Skin of body (tissue), 2 donors: ENCODE results near the gene TMEM237. TPM values are rescaled to one million over a fixed set of nuclear protein-coding genes. Genes with fewer than 3 reads are reported as not detected.
"Not testable (repeated sequence)": the region's sequence is repeated elsewhere in the genome, so short reads cannot be mapped to it uniquely, and the experiment has no call there.

Experiments used
- DNase-seq: peaks from one replicate; lab custom pipeline; 2025; lab: John Stamatoyannopoulos, UW
- total RNA-seq: library from RNA; depleted of rRNA; stranded (reverse); fragments of >200 nt; gene quantifications from one replicate; pipeline ENCODE4 v1.2.3, GENCODE V29; 2014

Gene TMEM237, protein sequence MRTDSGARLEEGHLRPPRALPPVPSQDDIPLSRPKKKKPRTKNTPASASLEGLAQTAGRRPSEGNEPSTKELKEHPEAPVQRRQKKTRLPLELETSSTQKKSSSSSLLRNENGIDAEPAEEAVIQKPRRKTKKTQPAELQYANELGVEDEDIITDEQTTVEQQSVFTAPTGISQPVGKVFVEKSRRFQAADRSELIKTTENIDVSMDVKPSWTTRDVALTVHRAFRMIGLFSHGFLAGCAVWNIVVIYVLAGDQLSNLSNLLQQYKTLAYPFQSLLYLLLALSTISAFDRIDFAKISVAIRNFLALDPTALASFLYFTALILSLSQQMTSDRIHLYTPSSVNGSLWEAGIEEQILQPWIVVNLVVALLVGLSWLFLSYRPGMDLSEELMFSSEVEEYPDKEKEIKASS
- 48.2 TPM for total RNA-seq

DNA sequence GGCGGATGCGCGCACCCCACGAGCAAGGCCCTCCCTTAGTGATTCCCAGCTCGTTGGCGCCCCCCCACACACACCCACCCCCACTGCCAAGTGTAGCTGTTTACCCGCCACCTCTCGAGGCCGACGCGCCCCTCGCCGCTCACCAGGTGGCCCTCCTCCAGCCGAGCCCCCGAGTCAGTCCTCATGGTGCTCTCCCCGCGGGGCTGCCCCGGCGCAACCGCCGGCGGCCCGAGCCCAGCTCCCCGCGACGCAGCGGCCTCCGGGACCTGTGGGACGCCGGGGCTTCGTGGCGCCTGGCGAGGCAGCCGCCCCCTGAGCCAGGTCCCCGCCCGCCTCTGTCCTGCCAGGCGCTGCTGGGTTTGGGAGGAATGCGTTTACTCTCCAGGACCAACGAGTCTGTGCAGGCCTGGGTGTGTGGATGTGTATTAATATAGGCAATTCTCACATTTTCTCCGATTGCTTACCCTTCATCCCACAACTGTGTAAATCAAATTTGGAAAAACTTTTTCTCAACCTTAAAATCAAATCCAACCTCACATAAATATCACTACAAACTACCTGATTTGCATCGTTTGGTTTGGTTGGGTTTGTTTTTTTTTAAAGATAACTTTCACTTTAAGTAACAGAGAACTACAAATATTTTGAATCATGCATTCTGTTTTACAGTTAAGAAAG lies at the start of gene TMEM237:
TMEM237 (minus strand) TSS at position 288 of the 675 bp plus-strand sequence; CDS start at position 185, 103 bp downstream.
- DNase-seq = peak; percentile 23

DNA sequence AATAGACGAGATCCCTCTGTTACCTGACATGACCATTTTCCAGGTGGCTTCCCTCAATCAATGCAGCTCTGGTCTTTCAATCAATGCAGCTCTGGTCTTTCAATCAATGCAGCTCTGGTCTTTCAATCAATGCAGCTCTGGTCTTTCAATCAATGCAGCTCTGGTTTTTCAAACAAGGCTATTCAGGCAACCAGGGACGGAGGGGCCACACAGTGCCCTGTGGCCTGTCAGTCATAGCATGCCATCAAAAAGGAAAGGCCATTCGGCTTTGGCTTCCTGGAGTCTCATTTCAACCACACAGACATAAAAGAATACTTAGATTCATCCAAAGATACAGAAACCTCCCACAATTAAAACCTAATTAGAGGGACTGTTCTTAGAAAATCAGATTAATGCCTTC lies 41.9 kb upstream of the TMEM237 start:
- DNase-seq = no peak

DNA sequence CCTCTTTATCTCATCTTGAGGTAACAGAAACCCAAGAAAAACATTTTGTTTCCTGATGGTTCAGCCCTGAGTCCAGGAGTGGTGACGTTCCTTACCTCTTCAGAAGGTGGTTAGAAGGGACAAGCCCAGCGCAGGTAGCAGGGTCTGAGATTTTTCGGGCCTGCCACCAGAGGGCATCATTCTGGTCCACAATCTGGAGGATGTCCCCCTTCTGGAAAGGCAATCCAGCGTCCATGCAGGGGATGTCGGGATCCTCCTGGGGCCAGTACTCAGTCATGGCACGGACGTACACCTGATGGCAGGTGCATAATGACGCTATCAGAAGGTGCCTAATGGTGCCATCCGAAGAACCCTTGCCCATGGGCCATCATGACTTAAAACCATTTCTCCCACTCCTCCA lies 37.4 kb upstream of the TMEM237 start:
- DNase-seq = no peak

DNA sequence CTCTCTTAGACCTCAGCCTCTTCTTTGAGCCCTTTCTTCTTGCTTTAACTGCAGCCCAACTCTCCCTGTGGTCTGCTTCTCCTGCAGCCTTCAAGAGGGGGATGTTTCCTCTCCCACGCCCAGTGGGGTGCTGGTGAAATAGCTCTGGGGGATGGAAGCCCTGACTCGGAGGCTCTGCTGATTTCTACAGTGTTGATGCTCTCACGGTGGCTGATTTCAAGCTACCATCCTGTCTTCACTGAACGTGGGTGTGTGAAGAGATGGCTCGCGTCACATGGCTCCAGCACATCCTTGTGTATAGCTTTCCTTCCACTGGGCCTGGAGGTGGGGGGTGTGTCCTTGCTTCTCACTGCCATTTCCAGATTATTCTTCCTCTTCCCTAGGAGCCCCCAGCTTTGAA lies 35.1 kb upstream of the TMEM237 start:
- no peak for DNase-seq

DNA sequence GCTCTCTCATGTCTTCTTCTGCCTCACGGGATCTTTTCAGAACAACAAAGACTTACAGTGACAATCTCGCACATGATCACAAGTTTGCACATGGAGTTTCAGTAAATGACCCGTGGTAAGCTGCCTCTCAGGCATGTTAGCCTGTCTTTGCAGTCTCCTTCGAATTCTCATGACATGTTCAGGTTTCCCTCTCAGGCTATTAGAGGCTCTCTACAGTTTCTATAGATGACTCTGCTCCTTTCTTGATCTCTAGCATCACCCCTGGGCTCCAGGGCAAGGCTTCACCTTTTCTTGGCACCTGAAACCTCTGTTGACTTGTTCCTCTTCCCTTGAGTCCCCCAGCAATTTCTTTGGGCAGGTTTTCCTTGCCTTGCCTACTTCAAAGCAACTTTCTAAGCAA lies 32.2 kb upstream of the TMEM237 start:
- no peak for DNase-seq

DNA sequence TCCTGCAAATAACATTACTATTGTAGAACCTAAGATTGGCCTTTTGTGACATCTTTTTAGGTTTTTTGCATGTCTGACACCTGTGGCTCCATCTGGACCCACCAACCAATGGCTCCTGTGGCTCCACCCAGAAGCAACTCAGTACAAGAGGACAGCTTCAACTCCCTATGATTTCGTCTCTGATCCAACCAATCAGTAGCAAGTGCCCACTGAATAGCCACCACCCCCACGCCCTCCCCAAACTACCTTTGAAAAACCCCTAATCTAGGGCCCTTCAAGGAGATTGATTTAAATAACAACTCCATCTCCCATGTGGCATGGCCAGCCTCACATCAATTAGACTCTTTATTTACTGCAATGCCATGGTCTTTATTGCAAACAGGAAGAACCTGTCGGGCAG lies 31.5 kb upstream of the TMEM237 start:
- DNase-seq = no peak

DNA sequence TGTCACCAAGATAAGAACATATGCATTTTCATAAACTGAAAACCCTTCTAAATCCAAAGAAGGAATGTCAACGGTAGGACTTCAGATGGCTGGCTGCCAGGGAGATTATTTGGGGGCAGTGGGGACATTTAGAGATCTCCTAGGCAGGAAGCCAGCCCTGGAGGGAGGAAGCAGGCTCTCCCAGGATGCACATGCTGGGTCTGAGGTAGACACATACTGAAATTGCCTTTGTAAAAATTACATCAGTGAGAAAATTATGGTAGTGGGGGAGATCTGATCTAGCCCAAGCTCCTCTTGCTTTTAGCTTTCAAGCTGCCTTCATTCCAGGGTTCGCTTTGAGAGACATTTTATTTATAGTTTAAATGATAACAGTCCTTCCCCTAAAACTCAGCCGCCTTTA lies 31.0 kb upstream of the TMEM237 start:
- DNase-seq = no peak

DNA sequence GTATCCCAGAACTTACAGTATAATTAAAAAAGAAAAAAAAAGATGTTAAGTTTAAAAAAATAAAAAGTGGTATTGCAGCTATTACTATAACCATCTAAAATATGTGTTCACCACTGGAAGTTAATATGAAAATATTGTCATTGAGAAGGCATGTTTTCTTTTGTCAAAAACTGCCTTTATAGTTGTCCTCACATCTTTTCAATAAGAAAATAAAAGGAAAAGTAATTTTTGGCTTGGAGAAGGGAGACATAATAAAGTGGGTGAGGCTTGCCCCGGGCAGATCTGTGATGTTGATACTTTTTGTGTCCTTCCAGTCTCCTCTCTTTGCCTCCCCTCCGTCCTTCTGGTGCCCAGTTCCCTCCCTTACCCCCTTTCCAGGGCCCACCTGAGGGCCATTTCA lies 30.2 kb upstream of the TMEM237 start:
- no peak for DNase-seq

DNA sequence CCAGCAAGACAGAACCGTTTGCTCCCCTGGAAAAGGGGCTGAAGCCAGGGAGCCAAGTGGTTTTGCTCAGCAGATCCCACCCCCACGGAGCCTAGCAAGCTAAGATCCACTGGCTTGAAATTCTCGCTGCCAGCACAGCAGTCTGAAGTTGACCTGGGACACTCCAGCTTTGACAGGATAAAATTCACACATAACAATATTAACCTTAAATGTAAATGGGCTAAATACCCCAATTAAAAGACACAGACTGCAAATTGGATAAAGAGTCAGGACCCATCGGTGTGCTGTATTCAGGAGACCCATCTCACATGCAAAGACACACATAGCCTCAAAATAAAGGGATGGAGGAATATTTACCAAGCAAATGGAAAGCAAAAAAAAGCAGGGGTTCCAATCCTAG lies 27.9 kb upstream of the TMEM237 start:
- DNase-seq = not testable (repeated sequence)

DNA sequence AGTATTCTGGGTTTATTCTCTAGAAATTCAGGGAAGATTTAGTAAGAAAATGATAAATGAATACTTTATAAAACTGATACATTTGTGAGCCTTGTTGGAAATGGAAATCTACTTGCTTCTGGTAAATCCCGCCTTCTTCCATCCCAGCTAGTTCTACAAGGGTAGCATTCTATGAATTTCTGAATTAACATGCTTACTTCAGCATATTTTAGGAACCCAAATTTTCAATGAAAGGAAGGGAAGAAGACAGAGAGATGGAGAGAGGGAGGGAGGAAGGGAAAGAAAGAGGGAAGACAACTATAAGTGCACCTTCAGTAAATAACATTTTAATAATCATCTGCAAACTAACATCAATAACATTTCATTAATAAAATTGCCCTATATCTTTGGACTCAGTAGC lies 26.6 kb upstream of the TMEM237 start:
- DNase-seq = no peak

DNA sequence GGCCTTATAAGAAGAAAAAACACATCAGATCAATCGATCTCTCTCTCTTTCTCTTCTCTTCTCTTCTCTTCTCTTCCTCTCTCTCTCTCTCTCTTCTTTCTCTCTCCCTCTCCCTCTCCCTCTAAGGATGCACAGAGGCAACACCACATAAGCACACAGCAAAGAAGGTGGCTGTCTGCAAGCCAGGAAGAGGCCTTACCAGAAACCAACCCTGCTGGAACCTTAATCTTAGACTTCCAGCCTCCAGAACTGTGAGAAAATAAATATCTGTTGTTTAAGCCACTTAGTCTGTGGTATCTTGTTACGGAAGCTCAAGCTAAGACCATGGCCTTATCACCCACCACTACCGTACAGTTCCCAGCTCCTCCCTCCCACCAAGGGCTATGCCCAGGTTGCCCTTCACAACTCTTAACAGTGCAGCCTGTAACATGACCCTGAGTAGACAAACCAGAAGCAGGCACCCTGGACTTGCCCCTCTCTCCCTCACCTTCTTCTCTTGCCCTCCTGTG lies 25.2 kb upstream of the TMEM237 start:
- no peak for DNase-seq

DNA sequence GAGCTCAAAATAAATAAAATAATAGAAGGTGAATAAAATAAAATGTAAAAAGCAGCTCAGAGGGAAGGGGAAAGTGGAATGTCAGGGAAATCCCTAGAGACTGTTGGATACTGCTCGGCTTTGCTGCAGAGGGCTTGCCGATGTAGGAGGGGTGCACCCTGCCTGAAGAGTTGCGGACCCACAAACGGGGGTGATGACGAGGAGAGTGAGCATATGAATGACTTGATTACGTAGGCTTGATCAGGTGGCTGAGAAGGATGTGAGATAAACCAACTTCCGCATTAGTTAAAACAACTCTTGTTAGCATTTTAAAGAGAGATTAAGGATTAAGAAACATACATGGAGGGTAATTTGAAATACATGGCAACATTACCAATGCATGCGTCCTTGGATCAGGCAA lies 21.0 kb upstream of the TMEM237 start:
- no peak for DNase-seq

DNA sequence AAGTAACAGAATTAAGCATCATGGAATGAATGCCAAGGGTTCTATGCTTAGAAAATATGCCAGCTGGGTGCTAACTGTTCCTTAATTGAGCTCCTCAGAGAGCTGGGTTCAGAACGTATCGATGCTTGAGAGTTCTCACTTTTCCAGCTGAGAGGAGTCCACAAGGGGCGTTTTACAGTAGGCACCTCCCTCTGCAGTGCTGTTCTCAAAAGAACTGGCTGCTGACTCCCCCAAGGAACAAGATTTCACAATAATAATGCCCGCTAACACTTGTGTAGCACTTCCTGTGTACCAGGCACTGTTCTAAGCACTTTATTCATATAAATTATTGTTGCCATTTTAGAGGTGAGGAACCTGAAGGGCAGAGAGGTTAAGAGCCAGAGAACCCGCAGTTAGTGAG lies 18.1 kb upstream of the TMEM237 start:
- no peak for DNase-seq

DNA sequence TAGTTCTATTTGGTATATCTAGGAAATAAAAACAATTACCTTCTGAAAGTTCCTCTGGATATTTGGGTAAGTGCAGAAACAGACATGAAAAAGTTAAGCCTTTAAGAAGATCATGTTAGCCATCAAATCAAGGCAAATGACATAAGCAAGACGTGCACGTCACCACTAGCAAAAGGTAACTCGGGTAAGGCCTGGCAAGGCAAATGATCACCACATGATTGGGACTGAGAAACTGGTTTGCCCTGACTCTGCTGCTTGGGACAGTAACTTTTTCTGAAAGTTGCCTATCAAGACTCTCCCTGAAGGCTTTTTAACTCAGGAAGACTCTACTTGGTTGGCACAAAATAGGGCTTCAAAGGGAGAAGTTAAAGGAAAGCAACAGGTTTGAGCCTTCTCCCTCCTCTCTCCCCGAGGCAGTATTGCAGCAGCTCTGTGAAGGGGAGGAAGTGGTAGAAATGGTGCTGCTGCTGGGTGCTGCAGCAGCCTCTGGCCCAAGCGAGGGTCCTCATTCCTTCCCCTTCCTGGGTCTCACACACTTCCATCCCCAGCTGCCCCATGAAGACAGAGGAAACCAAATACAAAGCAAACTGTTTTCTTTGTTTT lies 17.1 kb upstream of the TMEM237 start:
- DNase-seq = no peak

DNA sequence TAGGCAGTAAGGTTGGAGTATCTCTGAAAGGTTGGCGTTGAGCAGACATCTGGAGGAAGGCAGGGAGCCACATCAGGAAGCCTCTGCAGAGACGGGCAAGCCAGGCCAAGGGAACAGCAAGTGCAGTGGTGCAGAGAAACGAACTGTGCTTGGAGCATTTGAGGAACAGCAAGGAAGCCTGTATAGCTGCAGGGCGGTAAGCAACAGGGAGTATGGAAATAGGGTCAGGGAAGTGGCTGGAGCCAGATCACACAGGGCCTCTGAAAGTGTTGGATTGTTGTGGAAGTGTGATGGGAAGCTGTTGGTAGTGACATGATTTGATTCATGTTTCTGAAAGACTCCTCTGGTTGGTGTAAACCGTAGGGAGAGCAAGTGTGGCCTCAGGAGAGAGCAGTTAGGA lies 13.4 kb upstream of the TMEM237 start:
- DNase-seq = no peak

DNA sequence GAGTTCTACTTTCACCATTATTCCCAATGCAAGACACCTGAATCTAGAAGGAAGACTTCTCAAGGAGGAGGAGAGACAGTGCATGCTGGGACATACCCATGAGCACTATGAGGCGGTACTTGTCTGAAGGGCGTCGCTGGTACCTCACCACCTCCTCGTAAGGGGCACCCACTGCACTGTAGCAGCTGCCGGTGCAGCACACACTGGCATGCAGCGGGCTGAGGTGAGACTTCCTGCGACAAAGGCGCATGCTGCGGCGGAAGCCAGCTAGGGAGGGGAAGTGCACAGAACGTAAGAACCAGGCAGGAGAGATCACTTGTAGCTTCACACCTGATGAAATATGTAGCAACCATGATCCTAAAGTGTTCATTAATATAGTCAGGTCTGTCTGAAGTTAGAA lies 12.8 kb upstream of the TMEM237 start:
- DNase-seq = no peak

DNA sequence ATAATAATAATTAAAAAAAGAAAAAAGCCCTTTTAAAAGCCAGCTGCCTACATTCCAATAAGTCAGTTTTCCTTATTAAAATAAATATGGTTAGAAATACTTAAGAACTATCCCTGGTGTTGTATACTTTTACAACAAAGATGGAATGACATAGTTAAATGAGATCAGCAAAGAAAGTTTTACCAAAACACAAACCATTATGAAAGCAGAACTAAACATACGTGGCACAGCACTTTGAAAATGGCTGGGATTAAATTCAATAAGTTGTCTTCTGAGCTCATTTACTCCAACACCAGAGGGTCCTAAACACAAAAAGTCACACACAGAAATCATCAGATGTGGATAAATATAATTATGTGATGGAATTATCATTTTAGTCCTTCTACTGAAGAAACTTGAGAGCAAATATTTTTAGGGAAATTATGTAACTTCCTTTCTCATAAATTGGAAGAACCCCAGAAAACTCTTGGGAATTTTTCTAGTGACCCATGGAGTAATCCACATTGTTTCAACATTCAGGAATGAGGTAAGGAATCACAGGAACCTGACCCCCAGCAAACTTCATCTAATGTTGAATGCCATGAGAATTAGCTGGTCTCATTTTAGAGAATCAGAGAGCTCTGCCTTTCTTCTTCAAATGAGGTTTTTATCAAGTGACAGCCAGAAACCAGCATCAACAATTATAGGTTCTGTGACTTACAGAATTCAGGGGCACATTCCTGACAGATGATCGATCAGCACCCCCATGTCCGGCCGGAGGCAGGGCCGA lies 11.5 kb upstream of the TMEM237 start:
- no peak for DNase-seq

DNA sequence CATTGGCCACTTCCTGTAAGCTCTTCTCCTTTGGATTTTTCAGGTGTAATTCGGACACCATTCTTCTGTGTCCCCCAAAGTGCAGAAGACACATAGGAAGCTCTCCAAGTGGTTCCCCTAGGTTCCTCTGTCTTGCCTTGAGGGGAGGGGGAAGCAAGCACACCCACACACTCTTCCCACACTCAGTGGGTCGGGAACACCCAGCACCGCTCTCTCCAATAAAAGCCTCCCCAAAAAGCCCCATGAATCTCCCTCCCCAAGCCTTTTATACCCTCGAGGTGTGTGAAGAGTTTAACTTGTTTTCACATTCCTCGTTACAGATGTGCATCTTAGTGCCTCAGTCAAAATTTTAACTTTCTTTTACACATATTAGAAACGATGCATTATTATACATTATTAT lies 9.9 kb upstream of the TMEM237 start:
- no peak for DNase-seq

DNA sequence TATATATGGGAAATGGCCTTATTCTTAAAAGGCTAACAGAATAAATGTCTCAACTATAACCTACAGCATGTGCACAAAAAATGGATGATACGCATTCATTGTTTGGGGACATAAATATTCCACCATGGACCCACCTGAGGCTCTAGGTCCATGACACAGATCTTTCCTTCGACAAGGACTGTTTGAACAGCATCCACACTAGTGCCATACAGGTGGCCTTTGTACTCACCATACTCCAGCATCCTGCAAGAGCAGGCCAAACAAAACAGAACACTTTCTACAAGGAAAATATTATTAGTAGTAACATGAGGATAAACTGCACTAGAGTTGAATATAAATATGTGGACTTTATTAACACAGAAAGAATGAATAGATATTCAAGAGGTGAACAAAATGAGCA lies 6.1 kb upstream of the TMEM237 start:
- no peak for DNase-seq

DNA sequence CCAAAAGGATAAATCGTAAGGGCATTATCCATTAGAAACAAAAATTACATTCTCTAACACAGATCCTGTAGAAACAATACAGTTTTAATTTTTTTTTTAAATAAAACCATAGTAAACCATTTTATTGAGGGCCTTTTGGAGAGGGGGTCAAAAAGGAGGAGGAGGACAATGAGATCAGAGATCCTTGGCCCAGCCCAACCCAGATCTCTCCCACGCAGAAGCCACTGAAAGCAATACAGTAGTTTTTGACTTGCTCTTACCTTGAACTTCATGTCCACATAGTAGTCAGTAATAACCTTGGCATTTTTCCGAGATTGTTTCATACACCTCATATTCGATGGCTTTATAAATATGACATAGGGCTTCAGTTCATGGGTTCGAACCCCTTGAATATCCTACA lies 4.1 kb upstream of the TMEM237 start:
- no peak for DNase-seq

DNA sequence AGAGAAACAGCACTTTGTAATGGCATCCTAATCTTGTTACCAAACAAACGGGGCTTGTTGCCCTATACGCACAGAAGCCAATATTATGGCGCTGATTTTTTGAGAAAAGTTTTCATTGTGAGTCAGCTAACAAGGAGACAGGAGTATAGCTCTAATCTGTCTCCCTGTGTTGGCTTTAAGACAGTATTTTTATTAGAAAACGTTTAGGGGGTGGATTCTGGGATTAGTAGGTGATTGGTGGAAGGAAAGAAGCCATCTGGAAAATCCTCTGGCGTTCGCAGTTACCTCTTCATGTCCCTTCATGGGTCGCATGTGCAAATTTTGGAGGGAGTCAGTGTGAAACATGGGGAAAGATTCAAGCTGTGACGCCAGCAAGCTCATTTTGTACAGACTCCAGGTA lies 698 bp upstream of the TMEM237 start:
- no peak for DNase-seq
